ENCODE measurements around the gene NLGN1.

DNA sequence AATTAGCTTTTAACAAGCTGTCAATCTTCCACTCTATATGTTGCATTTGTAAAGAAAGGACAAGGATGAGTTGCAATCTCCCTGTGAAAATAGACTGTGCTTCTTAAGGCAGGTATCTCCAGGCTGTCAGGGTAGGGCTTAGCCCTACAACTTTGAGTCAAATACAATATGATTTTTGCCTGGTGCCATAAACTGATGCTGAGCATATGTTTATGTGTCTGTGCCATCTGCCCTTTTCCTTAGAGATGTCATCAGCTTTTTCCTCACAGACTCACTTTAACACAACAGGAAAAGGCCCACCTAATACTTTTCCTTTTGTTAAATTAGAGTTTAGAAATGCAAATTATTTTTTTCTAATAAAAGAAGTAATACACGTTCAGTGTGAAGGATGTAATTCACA, 548.3 kb downstream of the NLGN1 start:
- no peak for TF ChIP-seq POLR2AphosphoS5 (IDR thresholded peaks at IDR 0.05)
- TF ChIP-seq, protein P1, sequence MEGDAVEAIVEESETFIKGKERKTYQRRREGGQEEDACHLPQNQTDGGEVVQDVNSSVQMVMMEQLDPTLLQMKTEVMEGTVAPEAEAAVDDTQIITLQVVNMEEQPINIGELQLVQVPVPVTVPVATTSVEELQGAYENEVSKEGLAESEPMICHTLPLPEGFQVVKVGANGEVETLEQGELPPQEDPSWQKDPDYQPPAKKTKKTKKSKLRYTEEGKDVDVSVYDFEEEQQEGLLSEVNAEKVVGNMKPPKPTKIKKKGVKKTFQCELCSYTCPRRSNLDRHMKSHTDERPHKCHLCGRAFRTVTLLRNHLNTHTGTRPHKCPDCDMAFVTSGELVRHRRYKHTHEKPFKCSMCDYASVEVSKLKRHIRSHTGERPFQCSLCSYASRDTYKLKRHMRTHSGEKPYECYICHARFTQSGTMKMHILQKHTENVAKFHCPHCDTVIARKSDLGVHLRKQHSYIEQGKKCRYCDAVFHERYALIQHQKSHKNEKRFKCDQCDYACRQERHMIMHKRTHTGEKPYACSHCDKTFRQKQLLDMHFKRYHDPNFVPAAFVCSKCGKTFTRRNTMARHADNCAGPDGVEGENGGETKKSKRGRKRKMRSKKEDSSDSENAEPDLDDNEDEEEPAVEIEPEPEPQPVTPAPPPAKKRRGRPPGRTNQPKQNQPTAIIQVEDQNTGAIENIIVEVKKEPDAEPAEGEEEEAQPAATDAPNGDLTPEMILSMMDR (IDR thresholded peaks at IDR 0.05), result no peak
- no peak for TF ChIP-seq POLR2A (IDR thresholded peaks at IDR 0.05)
